Small intestine (tissue), 7 donors: Measurements from ENCODE around the gene XYLT1. TPM values are rescaled to one million over a fixed set of nuclear protein-coding genes. Genes with fewer than 3 reads are reported as not detected.
A peak's percentile ranks its signal among the peaks of the same experiment; 100 is the strongest.

Source experiments
- DNase-seq, 2 donors: peaks; one replicate each; pipeline versions ENCODE4 v3.0.0 to v3.0.0-alpha.2; 2013
- FAIRE-seq: peaks from 2 replicates; lab custom pipeline; 2012; peaks lifted over from hg19 to GRCh38; lab: Jason Lieb, UNC
- H3K27ac ChIP-seq, 3 donors: one replicate each; pipeline ENCODE4 v1.5.1; 2013; ENCODE audit warnings: low read length in 2 of 3, mild to moderate bottlenecking in 2 of 3, control low read depth in 1 of 3, inconsistent platforms in 1 of 3, low read depth in 1 of 3, moderate library complexity in 1 of 3
- H3K27me3 ChIP-seq, 3 donors: one replicate each; pipeline ENCODE4 v1.6.1; 2013; ENCODE audit warnings: low read length in 3 of 3, inconsistent platforms in 1 of 3; ENCODE audit not compliant: control insufficient read depth in 3 of 3, insufficient read depth in 3 of 3
- H3K36me3 ChIP-seq, 3 donors: one replicate each; pipeline ENCODE4 v1.6.1; 2013; ENCODE audit warnings: low read length in 3 of 3, inconsistent platforms in 1 of 3, low read depth in 1 of 3, mild to moderate bottlenecking in 1 of 3, moderate library complexity in 1 of 3; ENCODE audit not compliant: control insufficient read depth in 3 of 3, insufficient read depth in 2 of 3
- H3K4me1 ChIP-seq, 3 donors: one replicate each; pipeline ENCODE4 v1.6.1; 2013; ENCODE audit warnings: low read length in 2 of 3, inconsistent platforms in 1 of 3, low read depth in 1 of 3, mild to moderate bottlenecking in 1 of 3, moderate library complexity in 1 of 3; ENCODE audit not compliant: control insufficient read depth in 3 of 3, insufficient read depth in 2 of 3
- H3K4me3 ChIP-seq, 3 donors: one replicate each; pipeline ENCODE4 v1.5.1; 2013; ENCODE audit warnings: low read length in 3 of 3, control low read depth in 1 of 3, inconsistent platforms in 1 of 3, low read depth in 1 of 3, mild to moderate bottlenecking in 1 of 3, moderate library complexity in 1 of 3
- H3K9me3 ChIP-seq, 2 donors: one replicate each; pipeline ENCODE4 v1.6.1; 2013; ENCODE audit warnings: low read depth in 1 of 2, low read length in 1 of 2; ENCODE audit not compliant: control insufficient read depth in 2 of 2, insufficient read depth in 1 of 2
- WGBS, 3 donors: extraction: QIAGEN DNeasy Blood & Tissue Kit; methylation state at CpG; one replicate each; pipeline ENCODE4 v1.1.7; 2013; 5-methylcytosine and 5-hydroxymethylcytosine counted together
- polyA plus RNA-seq, 4 donors: library from polyadenylated mRNA; stranded (reverse) in 3 of 4; unstranded in 1 of 4; fragments of 200-250 nt in 3 of 4; fragments of 120-200 nt in 1 of 4; gene quantifications; one replicate each; pipeline versions ENCODE4 v1.2.1 to v1.2.3, GENCODE V29; 2013
- donor health status: healthy with polysubstance abuse.
- donor health status: control.
- donor health status: control.
- donor health status: Bipolar disorder and iron deficiency.
- donor health status: healthy.

The XYLT1 gene
- polyA plus RNA-seq, 4 donors, result 1.9 to 11.2 (median 4.1) TPM

DNA sequence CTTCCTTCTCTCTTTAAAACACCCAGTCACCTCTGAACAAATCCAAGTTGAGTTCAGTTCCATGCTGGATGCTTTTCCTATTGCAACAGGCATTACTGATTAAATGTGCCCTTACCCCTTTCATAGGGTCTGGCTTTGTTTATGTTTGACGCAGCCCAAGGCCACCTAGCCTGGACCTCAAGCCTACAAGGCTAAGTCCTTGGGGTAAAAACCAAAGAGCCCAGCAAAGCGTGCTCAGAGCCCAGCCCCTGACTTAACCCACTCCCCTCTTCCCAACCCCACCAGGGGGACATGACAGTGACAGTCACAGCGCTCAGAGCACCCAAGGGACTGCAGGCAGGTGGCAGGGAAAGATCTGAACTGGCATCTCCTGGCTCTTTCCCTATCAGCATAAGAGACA is 200.6 kb downstream of the XYLT1 start:
- Histone ChIP-seq H3K36me3 (no peaks in the 10 kb centered on the region), H3K27ac (peak overlapping the region; percentile 47 to 65 (median 58)), H3K4me3 (no peak overlapping the region), H3K9me3 (no peaks in the 10 kb centered on the region), H3K27me3 (no peaks in the 10 kb centered on the region), H3K4me1 (peaks cover 3 to 37% (median 10%) of the 10 kb centered on the region in 3 donors)
- FAIRE-seq (no peak), DNase-seq (no peak)
- 16 to 65% (median 31%) methylated on average over 3 of the region's 3 CpGs for WGBS, 3 donors

DNA sequence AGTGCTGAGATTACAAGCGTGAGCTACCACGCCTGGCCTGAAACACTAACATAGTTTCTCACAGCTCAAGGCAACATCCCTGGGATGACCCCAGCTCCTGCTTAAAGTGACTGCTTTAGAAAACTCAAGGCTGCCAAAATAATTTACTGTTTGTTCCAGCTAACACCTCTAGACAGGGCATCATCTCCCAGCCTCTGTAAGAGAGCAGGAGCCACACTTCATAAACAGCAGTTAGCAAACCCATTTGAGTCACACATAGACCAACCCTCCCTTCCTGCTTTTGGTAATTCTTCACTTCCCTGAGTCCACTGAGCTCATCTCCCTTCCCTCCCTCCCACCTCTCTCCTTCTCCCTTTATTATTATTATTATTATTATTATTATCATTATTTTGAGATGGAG is 201.3 kb downstream of the XYLT1 start:
- peaks cover 3 to 31% (median 8%) of the 10 kb centered on the region in 3 donors for H3K4me1 ChIP-seq
- H3K36me3 ChIP-seq, result no peaks in the 10 kb centered on the region
- no peak overlapping the region for H3K27ac ChIP-seq
- no peaks in the 10 kb centered on the region for H3K27me3 ChIP-seq
- no peaks in the 10 kb centered on the region for H3K9me3 ChIP-seq
- WGBS, 3 donors, result 52 to 88% (median 84%) methylated on average over 2 of the region's 2 CpGs
- no peak for DNase-seq
- no peak for FAIRE-seq
- H3K4me3 ChIP-seq, result no peak overlapping the region

DNA sequence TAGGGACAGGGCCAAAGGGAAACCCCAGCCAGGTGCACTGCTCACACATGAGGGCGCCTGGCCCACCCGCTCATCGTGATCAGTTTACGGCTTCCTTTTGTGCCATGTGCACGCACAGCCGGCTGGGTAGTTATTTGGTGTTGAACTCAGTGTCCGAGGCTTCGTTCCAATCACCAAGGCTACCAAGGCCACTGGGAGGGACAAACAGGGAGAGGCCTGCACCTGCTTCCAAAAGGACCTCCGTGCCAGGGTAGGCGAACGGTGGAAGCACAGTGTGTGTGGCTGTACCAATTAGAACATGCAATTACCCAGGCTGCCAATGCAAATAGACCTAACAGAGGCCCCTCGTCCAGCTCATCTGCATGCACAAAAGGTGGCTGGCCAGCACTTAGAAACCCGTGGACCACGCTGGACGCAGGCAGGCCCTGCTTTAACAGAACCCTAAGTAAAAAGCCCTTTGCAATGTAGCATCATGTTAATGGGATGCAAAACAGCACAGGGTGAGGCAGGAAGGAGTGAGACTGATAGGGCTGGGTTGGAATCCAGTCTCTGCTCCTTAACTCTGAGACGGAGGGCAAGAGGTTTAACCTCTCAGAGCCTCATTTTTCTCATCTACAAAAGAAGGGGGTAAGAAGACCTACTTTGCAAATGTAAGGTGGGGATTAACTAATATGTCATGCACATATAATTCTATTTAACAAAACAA is 204.0 kb downstream of the XYLT1 start:
- H3K27ac ChIP-seq, result peak overlapping the region in 2 of 3 donors; percentile 48 to 90
- H3K27me3 ChIP-seq, result no peaks in the 10 kb centered on the region
- DNase-seq (peak; percentile 57 to 90), FAIRE-seq (no peak)
- H3K36me3 ChIP-seq, result no peaks in the 10 kb centered on the region
- no peaks in the 10 kb centered on the region for H3K9me3 ChIP-seq
- 10 to 64% (median 34%) methylated on average over 16 of the region's 16 CpGs for WGBS, 3 donors
- H3K4me3 ChIP-seq, result no peak overlapping the region
- H3K4me1 ChIP-seq, result peaks cover 0 to 22% (median 2%) of the 10 kb centered on the region in 3 donors

DNA sequence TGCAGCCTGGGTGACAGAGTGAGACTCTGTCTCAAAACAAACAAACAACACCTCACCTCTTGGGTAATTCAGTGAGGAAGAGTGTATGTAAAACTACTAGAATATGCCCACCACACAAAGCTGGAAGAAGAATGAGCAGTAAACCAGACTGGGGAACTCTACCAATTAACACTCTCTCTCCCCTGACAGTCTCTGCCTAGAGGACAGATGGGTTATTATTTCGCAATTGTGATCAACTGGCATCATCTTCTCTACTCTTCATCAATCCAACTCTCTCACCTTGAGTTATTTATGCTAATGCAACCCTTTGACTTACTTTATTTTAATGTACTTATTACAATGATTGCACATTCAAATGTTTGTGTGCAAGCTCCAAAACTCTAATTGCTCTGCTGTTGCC is 205.6 kb downstream of the XYLT1 start:
- FAIRE-seq (no peak), DNase-seq (no peak)
- Histone ChIP-seq H3K36me3 (no peaks in the 10 kb centered on the region), H3K4me3 (no peak overlapping the region), H3K4me1 (peaks cover 2 to 8% (median 2%) of the 10 kb centered on the region in 3 donors), H3K9me3 (peaks cover 0 to 3% of the 10 kb centered on the region in 2 donors), H3K27ac (no peak overlapping the region), H3K27me3 (no peaks in the 10 kb centered on the region)
- 95 to 100% (median 98%) methylated on average over 1 of the region's 1 CpG for WGBS, 3 donors

DNA sequence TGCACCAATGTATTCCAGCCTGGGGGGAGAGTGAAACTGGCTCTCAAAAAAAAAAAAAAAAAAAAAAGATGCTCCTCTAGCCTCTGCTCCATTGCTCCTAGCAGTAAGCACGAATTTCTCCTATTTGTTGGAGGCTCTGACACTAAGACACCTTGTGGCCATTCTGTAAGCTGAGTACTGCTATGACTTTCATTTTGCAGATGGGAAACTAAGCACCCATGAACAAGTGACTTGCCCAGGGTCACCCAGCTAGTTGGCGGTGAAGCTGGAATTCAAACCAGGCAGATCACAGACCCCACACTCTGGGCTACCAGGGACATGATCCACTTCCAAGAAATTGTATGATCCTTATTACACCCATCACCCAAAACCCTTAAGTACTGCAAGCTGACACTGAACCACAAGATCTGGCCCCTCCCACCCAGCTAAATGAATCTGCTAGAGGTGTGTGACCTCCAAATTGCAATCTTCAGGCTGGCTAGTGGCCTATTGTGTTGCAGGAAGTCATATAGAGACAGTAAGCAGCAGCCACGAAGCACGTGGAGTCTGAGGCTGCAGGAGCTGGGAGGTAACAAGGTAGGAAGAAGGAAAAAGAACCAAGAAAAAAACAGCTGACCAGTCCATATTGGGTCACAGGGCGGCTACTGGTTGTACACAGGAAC is 209.4 kb downstream of the XYLT1 start:
- H3K27me3 ChIP-seq, result no peaks in the 10 kb centered on the region
- no peak overlapping the region for H3K4me3 ChIP-seq
- H3K9me3 ChIP-seq, result peaks cover 0 to 3% of the 10 kb centered on the region in 2 donors
- DNase-seq (no peak), FAIRE-seq (no peak)
- no peak overlapping the region for H3K27ac ChIP-seq
- H3K36me3 ChIP-seq, result peaks cover 0 to 13% (median 0%) of the 10 kb centered on the region in 3 donors
- peaks cover 0 to 2% (median 0%) of the 10 kb centered on the region in 3 donors for H3K4me1 ChIP-seq
- WGBS, 3 donors, result 66 to 70% (median 69%) methylated on average over 5 of the region's 5 CpGs

DNA sequence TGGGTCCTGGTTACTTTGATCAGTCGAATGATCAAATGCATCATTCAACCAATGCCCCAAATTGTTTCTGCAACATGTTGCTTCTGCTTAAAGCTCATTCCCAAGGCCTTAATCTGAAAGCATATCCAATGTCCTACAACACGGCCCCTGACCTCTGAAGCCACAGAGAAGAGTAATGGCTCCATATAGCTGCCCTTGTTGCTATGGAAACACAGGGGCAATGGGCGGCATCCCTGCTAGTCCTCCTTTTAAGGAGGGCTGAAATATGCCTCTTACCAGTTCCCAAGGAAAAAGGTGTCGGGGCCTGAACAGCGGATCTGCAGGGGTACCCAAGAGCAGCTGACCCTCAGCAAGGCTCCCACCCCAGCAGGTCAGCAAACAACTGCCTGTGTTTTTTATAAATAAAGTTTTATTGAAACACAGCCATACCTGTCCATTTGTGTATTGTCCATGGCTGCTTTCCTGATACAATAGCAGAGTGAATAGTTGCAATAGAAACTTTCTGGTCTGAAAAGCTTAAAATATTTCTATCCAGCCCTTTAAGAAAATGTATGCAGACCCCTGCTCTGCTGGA is 210.4 kb downstream of the XYLT1 start:
- no peak for FAIRE-seq

DNA sequence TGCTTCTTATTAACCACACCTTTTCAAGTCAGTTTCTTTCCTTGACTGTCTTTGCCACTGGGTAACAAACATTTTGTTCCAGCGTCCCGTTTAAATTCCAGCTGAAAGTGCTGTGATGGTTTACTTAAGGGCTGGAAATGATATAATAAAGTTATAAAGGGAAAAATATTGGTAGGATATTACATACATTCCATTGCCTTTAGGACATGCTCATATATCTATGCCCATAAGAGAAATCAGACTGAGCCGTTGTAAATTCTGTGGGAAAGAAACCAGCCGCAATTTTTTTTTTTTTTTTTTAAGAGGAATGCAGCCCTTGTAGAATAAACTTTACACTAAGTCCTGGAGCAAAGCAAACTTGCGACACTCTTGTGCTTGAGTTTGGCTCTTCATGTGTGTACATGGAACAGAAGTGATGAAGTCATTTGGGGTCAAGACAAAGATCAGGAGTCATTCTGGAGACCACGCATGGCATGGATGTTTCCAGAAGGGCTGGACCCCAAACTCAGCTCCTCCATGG is 210.9 kb downstream of the XYLT1 start:
- Histone ChIP-seq H3K4me1 (peaks cover 0 to 2% (median 0%) of the 10 kb centered on the region in 3 donors), H3K27ac (peak overlapping the region in 1 of 3 donors; percentile 49), H3K36me3 (peaks cover 0 to 13% (median 0%) of the 10 kb centered on the region in 3 donors), H3K27me3 (no peaks in the 10 kb centered on the region), H3K9me3 (peaks cover 0 to 3% of the 10 kb centered on the region in 2 donors), H3K4me3 (no peak overlapping the region)
- WGBS, 3 donors, result 72 to 86% (median 74%) methylated on average over 6 of the region's 6 CpGs
- DNase-seq (no peak), FAIRE-seq (no peak)

More for the DNA sequence above, 210.4 kb downstream of the XYLT1 start:
- H3K9me3 ChIP-seq, result peaks cover 0 to 3% of the 10 kb centered on the region in 2 donors
- DNase-seq, result no peak
- no peak overlapping the region for H3K27ac ChIP-seq
- peaks cover 0 to 2% (median 0%) of the 10 kb centered on the region in 3 donors for H3K4me1 ChIP-seq
- no peak overlapping the region for H3K4me3 ChIP-seq
- peaks cover 0 to 13% (median 0%) of the 10 kb centered on the region in 3 donors for H3K36me3 ChIP-seq
- H3K27me3 ChIP-seq, result no peaks in the 10 kb centered on the region
- 80 to 95% (median 90%) methylated on average over 5 of the region's 5 CpGs for WGBS, 3 donors
